Measurements from ENCODE around the gene YARS1. TPM values are rescaled to one million over a fixed set of nuclear protein-coding genes. Genes with fewer than 3 reads are reported as not detected.

The YARS1 gene
- polyA plus RNA-seq, 4 donors, result 39.4 to 79.9 (median 54.9) TPM

- Histone ChIP-seq H3K4me3 (ENCODE audit: low read depth in 1 of 3, low read length in 3 of 3) (no peak overlapping the region), H3K27me3 (ENCODE audit: control insufficient read depth in 3 of 3, insufficient read depth in 3 of 3, low read length in 3 of 3) (no peaks in the 10 kb centered on the region), H3K4me1 (ENCODE audit: control insufficient read depth in 3 of 3, insufficient read depth in 2 of 3, low read depth in 1 of 3, low read length in 2 of 3) (peaks cover 0 to 4% (median under 1%) of the 10 kb centered on the region in 3 donors), H3K9me3 (ENCODE audit: control insufficient read depth in 2 of 2, insufficient read depth in 1 of 2, low read depth in 1 of 2, low read length in 1 of 2) (no peaks in the 10 kb centered on the region), H3K36me3 (ENCODE audit: control insufficient read depth in 3 of 3, insufficient read depth in 2 of 3, low read depth in 1 of 3, low read length in 3 of 3) (peaks cover 9 to 89% (median 15%) of the 10 kb centered on the region in 3 donors), H3K27ac (ENCODE audit: low read depth in 1 of 3, low read length in 2 of 3) (no peak overlapping the region)
- FAIRE-seq (no peak), DNase-seq (no peak)
- 84 to 91% (median 87%) methylated on average over 27 to 30 of the region's 30 CpGs for WGBS, 3 donors
Observed at GRCh38 chr1:32771561-32772280, 45.4 kb downstream of the YARS1 start.

GRCh38 chr1:32770741-32771548 is 46.2 kb downstream of the YARS1 start:
- DNase-seq (no peak), FAIRE-seq (no peak)
- Histone ChIP-seq H3K27me3 (ENCODE audit: control insufficient read depth in 3 of 3, insufficient read depth in 3 of 3, low read length in 3 of 3) (no peaks in the 10 kb centered on the region), H3K4me1 (ENCODE audit: control insufficient read depth in 3 of 3, insufficient read depth in 2 of 3, low read depth in 1 of 3, low read length in 2 of 3) (peaks cover 0 to 12% (median 3%) of the 10 kb centered on the region in 3 donors), H3K4me3 (ENCODE audit: low read depth in 1 of 3, low read length in 3 of 3) (no peak overlapping the region), H3K36me3 (ENCODE audit: control insufficient read depth in 3 of 3, insufficient read depth in 2 of 3, low read depth in 1 of 3, low read length in 3 of 3) (peaks cover 9 to 90% (median 15%) of the 10 kb centered on the region in 3 donors), H3K9me3 (ENCODE audit: control insufficient read depth in 2 of 2, insufficient read depth in 1 of 2, low read depth in 1 of 2, low read length in 1 of 2) (no peaks in the 10 kb centered on the region), H3K27ac (ENCODE audit: low read depth in 1 of 3, low read length in 2 of 3) (no peak overlapping the region)
- 78 to 87% (median 82%) methylated on average over 12 to 18 of the region's 18 CpGs for WGBS, 3 donors

GRCh38 chr1:32770221-32770731 is 46.9 kb downstream of the YARS1 start:
- no peaks in the 10 kb centered on the region for H3K9me3 ChIP-seq (ENCODE audit: control insufficient read depth in 2 of 2, insufficient read depth in 1 of 2, low read depth in 1 of 2, low read length in 1 of 2)
- H3K36me3 ChIP-seq (ENCODE audit: control insufficient read depth in 3 of 3, insufficient read depth in 2 of 3, low read depth in 1 of 3, low read length in 3 of 3), result peaks cover 3 to 90% (median 10%) of the 10 kb centered on the region in 3 donors
- no peak for DNase-seq
- no peaks in the 10 kb centered on the region for H3K27me3 ChIP-seq (ENCODE audit: control insufficient read depth in 3 of 3, insufficient read depth in 3 of 3, low read length in 3 of 3)
- 93 to 94% (median 93%) methylated on average over 24 to 25 of the region's 25 CpGs for WGBS, 3 donors
- H3K27ac ChIP-seq (ENCODE audit: low read depth in 1 of 3, low read length in 2 of 3), result no peak overlapping the region
- no peak for FAIRE-seq
- no peak overlapping the region for H3K4me3 ChIP-seq (ENCODE audit: low read depth in 1 of 3, low read length in 3 of 3)
- peaks cover 0 to 19% (median 3%) of the 10 kb centered on the region in 3 donors for H3K4me1 ChIP-seq (ENCODE audit: control insufficient read depth in 3 of 3, insufficient read depth in 2 of 3, low read depth in 1 of 3, low read length in 2 of 3)

DNA sequence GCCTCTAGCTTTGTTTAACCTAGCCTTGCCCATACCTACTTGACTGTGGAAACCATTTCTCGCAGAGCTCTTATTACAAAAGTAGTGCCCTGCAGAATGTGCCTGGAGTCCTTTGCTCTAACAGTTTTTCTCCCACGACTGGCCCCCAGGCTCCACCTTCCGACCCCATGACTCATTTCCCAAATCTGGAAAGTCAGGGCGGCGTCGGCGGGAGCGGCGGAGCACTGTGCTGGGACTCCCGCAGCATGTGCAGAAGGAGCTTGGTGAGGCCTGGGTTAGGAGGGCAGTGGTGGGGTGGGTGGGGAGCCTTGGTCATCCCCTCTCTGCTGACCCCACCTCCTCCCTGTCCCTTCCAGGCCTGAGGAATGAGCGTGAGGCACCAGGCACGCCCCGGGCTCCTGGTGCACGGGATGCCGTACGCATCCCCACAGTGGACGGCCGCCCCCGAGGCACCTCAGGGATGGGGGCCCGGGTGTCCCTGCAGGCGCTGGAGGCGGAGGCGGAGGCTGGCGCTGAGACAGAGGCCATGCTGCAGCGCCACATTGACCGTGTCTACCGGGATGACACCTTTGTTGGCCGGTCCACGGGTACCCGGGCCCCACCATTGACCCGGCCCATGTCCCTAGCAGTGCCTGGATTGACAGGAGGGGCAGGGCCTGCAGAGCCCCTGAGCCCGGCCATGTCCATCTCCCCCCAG is 47.5 kb downstream of the YARS1 start:
- 83 to 90% (median 85%) methylated on average over 28 to 32 of the region's 32 CpGs for WGBS, 3 donors
- H3K4me3 ChIP-seq (ENCODE audit: low read depth in 1 of 3, low read length in 3 of 3), result no peak overlapping the region
- H3K36me3 ChIP-seq (ENCODE audit: control insufficient read depth in 3 of 3, insufficient read depth in 2 of 3, low read depth in 1 of 3, low read length in 3 of 3), result peaks cover 0 to 90% (median 10%) of the 10 kb centered on the region in 3 donors
- peaks cover 0 to 22% (median 3%) of the 10 kb centered on the region in 3 donors for H3K4me1 ChIP-seq (ENCODE audit: control insufficient read depth in 3 of 3, insufficient read depth in 2 of 3, low read depth in 1 of 3, low read length in 2 of 3)
- no peaks in the 10 kb centered on the region for H3K27me3 ChIP-seq (ENCODE audit: control insufficient read depth in 3 of 3, insufficient read depth in 3 of 3, low read length in 3 of 3)
- no peak for FAIRE-seq
- no peak for DNase-seq
- no peaks in the 10 kb centered on the region for H3K9me3 ChIP-seq (ENCODE audit: control insufficient read depth in 2 of 2, insufficient read depth in 1 of 2, low read depth in 1 of 2, low read length in 1 of 2)
- no peak overlapping the region for H3K27ac ChIP-seq (ENCODE audit: low read depth in 1 of 3, low read length in 2 of 3)

DNA sequence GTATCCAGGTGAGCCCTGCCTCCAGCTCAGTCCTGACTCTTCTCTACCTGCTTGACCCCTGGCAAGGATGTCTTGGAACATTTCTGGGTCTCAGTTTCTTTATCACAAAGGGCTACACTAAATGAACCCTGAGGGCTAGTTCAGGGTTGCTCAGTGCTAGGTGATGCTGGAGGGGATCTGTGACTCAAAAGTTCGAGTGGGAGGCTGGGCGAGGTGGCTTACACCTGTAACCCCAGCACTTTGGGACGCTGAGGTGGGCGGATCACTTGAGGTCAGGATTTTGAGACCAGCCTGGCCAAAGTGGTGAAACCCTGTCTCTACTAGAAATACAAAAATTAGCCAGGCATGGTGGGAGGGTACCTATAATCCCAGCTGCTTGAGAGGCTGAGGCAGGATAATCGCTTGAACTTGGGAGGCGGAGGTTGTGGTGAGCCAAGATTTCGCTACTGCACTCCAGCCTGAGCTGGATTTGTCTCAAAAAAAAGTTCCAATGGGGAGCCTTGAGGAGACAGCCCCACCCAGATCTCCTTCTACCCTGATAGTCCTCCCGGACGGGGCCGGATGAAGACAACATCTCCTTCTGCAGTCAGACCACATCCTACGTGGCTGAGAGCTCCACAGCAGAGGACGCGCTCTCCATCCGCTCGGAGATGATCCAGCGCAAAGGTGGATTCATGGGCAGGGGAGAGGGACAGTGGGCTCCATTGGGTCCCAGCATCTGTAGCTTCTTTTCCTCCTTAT is 48.9 kb downstream of the YARS1 start:
- no peak for FAIRE-seq

GRCh38 chr1:32767641-32768040 is 49.5 kb downstream of the YARS1 start:
- 53 to 58% (median 55%) methylated on average over 5 of the region's 5 CpGs for WGBS, 3 donors
- DNase-seq, result no peak
- no peaks in the 10 kb centered on the region for H3K27me3 ChIP-seq (ENCODE audit: control insufficient read depth in 3 of 3, insufficient read depth in 3 of 3, low read length in 3 of 3)
- H3K4me3 ChIP-seq (ENCODE audit: low read depth in 1 of 3, low read length in 3 of 3), result no peak overlapping the region
- FAIRE-seq, result no peak
- H3K4me1 ChIP-seq (ENCODE audit: control insufficient read depth in 3 of 3, insufficient read depth in 2 of 3, low read depth in 1 of 3, low read length in 2 of 3), result peaks cover 0 to 22% (median 3%) of the 10 kb centered on the region in 3 donors
- H3K9me3 ChIP-seq (ENCODE audit: control insufficient read depth in 2 of 2, insufficient read depth in 1 of 2, low read depth in 1 of 2, low read length in 1 of 2), result no peaks in the 10 kb centered on the region
- peaks cover 0 to 86% (median 5%) of the 10 kb centered on the region in 3 donors for H3K36me3 ChIP-seq (ENCODE audit: control insufficient read depth in 3 of 3, insufficient read depth in 2 of 3, low read depth in 1 of 3, low read length in 3 of 3)
- H3K27ac ChIP-seq (ENCODE audit: low read depth in 1 of 3, low read length in 2 of 3), result no peak overlapping the region

More for the DNA sequence above, 48.9 kb downstream of the YARS1 start:
- no peaks in the 10 kb centered on the region for H3K9me3 ChIP-seq (ENCODE audit: control insufficient read depth in 2 of 2, insufficient read depth in 1 of 2, low read depth in 1 of 2, low read length in 1 of 2)
- H3K4me3 ChIP-seq (ENCODE audit: low read depth in 1 of 3, low read length in 3 of 3), result no peak overlapping the region
- 79 to 85% (median 85%) methylated on average over 16 of the region's 16 CpGs for WGBS, 3 donors
- peaks cover 0 to 22% (median 3%) of the 10 kb centered on the region in 3 donors for H3K4me1 ChIP-seq (ENCODE audit: control insufficient read depth in 3 of 3, insufficient read depth in 2 of 3, low read depth in 1 of 3, low read length in 2 of 3)
- no peaks in the 10 kb centered on the region for H3K27me3 ChIP-seq (ENCODE audit: control insufficient read depth in 3 of 3, insufficient read depth in 3 of 3, low read length in 3 of 3)
- H3K36me3 ChIP-seq (ENCODE audit: control insufficient read depth in 3 of 3, insufficient read depth in 2 of 3, low read depth in 1 of 3, low read length in 3 of 3), result peaks cover 0 to 89% (median 5%) of the 10 kb centered on the region in 3 donors
- no peak for DNase-seq
- no peak overlapping the region for H3K27ac ChIP-seq (ENCODE audit: low read depth in 1 of 3, low read length in 2 of 3)

GRCh38 chr1:32767156-32767555 is 50.0 kb downstream of the YARS1 start:
- no peaks in the 10 kb centered on the region for H3K27me3 ChIP-seq (ENCODE audit: control insufficient read depth in 3 of 3, insufficient read depth in 3 of 3, low read length in 3 of 3)
- peak overlapping the region in 1 of 3 donors; percentile 24 for H3K27ac ChIP-seq (ENCODE audit: low read depth in 1 of 3, low read length in 2 of 3)
- no peaks in the 10 kb centered on the region for H3K9me3 ChIP-seq (ENCODE audit: control insufficient read depth in 2 of 2, insufficient read depth in 1 of 2, low read depth in 1 of 2, low read length in 1 of 2)
- H3K4me3 ChIP-seq (ENCODE audit: low read depth in 1 of 3, low read length in 3 of 3), result no peak overlapping the region
- no peak for FAIRE-seq
- no peak for DNase-seq
- peaks cover 0 to 22% (median 4%) of the 10 kb centered on the region in 3 donors for H3K4me1 ChIP-seq (ENCODE audit: control insufficient read depth in 3 of 3, insufficient read depth in 2 of 3, low read depth in 1 of 3, low read length in 2 of 3)
- 57 to 64% (median 62%) methylated on average over 8 of the region's 8 CpGs for WGBS, 3 donors
- peaks cover 0 to 81% (median 2%) of the 10 kb centered on the region in 3 donors for H3K36me3 ChIP-seq (ENCODE audit: control insufficient read depth in 3 of 3, insufficient read depth in 2 of 3, low read depth in 1 of 3, low read length in 3 of 3)
